ENCODE measurements around the gene DCAF7.

The DCAF7 gene

DNA sequence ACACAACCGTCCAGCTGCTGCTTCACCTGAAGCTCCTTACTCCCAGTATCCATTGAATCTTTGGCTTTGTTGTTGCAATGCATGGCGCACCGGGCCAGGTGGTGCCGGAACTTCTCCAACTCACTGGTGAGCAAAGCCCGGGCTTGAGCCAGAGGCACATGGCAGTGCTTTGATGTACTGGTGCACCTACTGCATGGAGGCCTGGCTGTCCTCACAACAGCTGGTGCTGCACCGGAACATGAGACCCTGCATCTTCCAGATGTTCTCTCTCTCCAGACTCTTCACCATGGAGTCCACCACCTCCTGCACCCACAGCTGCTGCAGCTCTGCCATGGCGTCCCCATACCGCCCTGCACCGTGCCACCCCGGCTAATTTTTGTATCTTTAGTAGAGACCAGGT is 60.6 kb downstream of the DCAF7 start:
- TF ChIP-seq EZH2 (optimal IDR thresholded peaks at IDR 0.05; ENCODE audit: low read depth, low read length) = no peak
- TF ChIP-seq EZH2phosphoT487 (IDR thresholded peaks at IDR 0.05; ENCODE audit: low read length) = no peak
- TF ChIP-seq, protein P1, sequence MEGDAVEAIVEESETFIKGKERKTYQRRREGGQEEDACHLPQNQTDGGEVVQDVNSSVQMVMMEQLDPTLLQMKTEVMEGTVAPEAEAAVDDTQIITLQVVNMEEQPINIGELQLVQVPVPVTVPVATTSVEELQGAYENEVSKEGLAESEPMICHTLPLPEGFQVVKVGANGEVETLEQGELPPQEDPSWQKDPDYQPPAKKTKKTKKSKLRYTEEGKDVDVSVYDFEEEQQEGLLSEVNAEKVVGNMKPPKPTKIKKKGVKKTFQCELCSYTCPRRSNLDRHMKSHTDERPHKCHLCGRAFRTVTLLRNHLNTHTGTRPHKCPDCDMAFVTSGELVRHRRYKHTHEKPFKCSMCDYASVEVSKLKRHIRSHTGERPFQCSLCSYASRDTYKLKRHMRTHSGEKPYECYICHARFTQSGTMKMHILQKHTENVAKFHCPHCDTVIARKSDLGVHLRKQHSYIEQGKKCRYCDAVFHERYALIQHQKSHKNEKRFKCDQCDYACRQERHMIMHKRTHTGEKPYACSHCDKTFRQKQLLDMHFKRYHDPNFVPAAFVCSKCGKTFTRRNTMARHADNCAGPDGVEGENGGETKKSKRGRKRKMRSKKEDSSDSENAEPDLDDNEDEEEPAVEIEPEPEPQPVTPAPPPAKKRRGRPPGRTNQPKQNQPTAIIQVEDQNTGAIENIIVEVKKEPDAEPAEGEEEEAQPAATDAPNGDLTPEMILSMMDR (IDR thresholded peaks at IDR 0.05; ENCODE audit: low read length) = no peak
- no peaks in the 10 kb centered on the region for H4K20me1 ChIP-seq (ENCODE audit: insufficient read depth, low read length)
- no peaks in the 10 kb centered on the region for H3K4me1 ChIP-seq (ENCODE audit: low read length)
- no peak overlapping the region for H3K4me2 ChIP-seq (ENCODE audit: low read depth, low read length)
- H3K9me2 ChIP-seq (replicated peaks; ENCODE audit: insufficient read depth, low read length) = no peaks in the 10 kb centered on the region
- no peak overlapping the region for H3K9ac ChIP-seq (ENCODE audit: low read length)
- no peaks in the 10 kb centered on the region for H3K27me3 ChIP-seq (replicated peaks; ENCODE audit: insufficient read depth, low read length)
- H3K4me3 ChIP-seq (ENCODE audit: low read length) = no peak overlapping the region
- H3K79me2 ChIP-seq (ENCODE audit: low read length) = no peaks in the 10 kb centered on the region
- no peak overlapping the region for H2AFZ ChIP-seq (ENCODE audit: low read length)
- H3K27ac ChIP-seq (ENCODE audit: low read length) = no peak overlapping the region
- H3F3A ChIP-seq (ENCODE audit: insufficient read depth, low read length) = peaks cover 6% of the 10 kb centered on the region; the same call in 1 of the 2 replicates
- no peak for DNase-seq
- H3K9me3 ChIP-seq (replicated peaks; ENCODE audit: insufficient read depth, low read length) = no peaks in the 10 kb centered on the region
- H3K36me3 ChIP-seq (replicated peaks; ENCODE audit: insufficient read depth, low read length) = no peaks in the 10 kb centered on the region; the same call in 1 of the 2 replicates

DNA sequence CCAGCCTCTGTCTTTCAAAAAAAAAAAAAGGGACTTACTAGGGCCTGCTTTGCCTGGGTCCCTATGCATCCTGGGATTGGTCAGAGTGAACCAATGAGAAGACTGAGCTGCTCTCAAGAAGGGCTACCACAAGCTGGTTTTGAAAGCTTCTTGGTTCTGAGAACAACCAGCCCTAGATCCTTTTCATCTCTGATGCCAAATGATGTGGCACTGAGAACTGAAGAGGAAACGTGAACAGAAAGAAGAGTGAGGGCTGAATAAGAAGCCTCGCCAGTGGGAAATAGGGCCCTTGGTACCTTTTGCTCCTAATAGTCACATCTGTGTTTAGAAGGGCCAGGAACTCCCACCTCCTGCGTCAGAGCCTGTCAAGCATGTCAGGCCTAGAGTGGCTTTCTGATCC is 61.1 kb downstream of the DCAF7 start:
- Histone ChIP-seq H3K9ac (ENCODE audit: low read length) (no peak overlapping the region), H3K36me3 (replicated peaks; ENCODE audit: insufficient read depth, low read length) (no peaks in the 10 kb centered on the region; the same call in 1 of the 2 replicates), H4K20me1 (ENCODE audit: insufficient read depth, low read length) (no peaks in the 10 kb centered on the region), H2AFZ (ENCODE audit: low read length) (no peak overlapping the region), H3K4me2 (ENCODE audit: low read depth, low read length) (no peak overlapping the region), H3K27ac (ENCODE audit: low read length) (no peak overlapping the region), H3K9me2 (replicated peaks; ENCODE audit: insufficient read depth, low read length) (no peaks in the 10 kb centered on the region), H3K9me3 (replicated peaks; ENCODE audit: insufficient read depth, low read length) (no peaks in the 10 kb centered on the region), H3K4me1 (ENCODE audit: low read length) (no peaks in the 10 kb centered on the region), H3F3A (ENCODE audit: insufficient read depth, low read length) (peaks cover 6% of the 10 kb centered on the region; the same call in 1 of the 2 replicates), H3K79me2 (ENCODE audit: low read length) (no peaks in the 10 kb centered on the region), H3K4me3 (ENCODE audit: low read length) (no peak overlapping the region), H3K27me3 (replicated peaks; ENCODE audit: insufficient read depth, low read length) (no peaks in the 10 kb centered on the region)
- no peak for DNase-seq
- TF ChIP-seq EZH2phosphoT487 (IDR thresholded peaks at IDR 0.05; ENCODE audit: low read length) (no peak), EZH2 (optimal IDR thresholded peaks at IDR 0.05; ENCODE audit: low read depth, low read length) (no peak)
- TF ChIP-seq, protein P1 (IDR thresholded peaks at IDR 0.05; ENCODE audit: low read length) = no peak

DNA sequence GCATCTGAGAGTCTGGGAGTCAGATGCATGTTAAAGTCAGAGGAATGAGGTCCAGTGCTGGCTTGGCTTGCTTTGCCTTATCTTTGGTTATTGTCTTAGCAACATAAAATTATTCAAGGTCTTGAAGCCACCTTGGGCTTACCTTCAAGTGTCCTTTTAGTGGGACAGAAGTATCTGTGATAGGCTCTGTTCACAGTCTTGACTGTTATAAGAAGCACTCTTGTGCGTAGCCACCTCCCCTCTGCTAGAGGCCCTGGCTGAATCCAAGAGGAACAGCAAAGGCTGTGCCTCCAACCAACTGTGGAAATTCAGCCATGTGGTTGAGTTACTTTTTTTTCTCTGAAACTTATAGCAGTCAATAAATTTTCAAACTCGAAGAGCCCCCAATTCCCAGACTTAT is 63.4 kb downstream of the DCAF7 start:
- H3K4me1 ChIP-seq (ENCODE audit: low read length) = no peaks in the 10 kb centered on the region
- TF ChIP-seq, protein P1 (IDR thresholded peaks at IDR 0.05; ENCODE audit: low read length) = no peak
- no peak for TF ChIP-seq EZH2 (optimal IDR thresholded peaks at IDR 0.05; ENCODE audit: low read depth, low read length)
- no peak for TF ChIP-seq EZH2phosphoT487 (IDR thresholded peaks at IDR 0.05; ENCODE audit: low read length)
- no peak overlapping the region for H3K27ac ChIP-seq (ENCODE audit: low read length)
- no peaks in the 10 kb centered on the region for H3K79me2 ChIP-seq (ENCODE audit: low read length)
- no peak for DNase-seq
- no peaks in the 10 kb centered on the region for H4K20me1 ChIP-seq (ENCODE audit: insufficient read depth, low read length)
- no peak overlapping the region for H3K9ac ChIP-seq (ENCODE audit: low read length)
- H3K4me2 ChIP-seq (ENCODE audit: low read depth, low read length) = no peak overlapping the region
- H3F3A ChIP-seq (ENCODE audit: insufficient read depth, low read length) = peaks cover 6% of the 10 kb centered on the region; the same call in 1 of the 2 replicates
- no peaks in the 10 kb centered on the region for H3K9me3 ChIP-seq (replicated peaks; ENCODE audit: insufficient read depth, low read length)
- H3K4me3 ChIP-seq (ENCODE audit: low read length) = no peak overlapping the region
- H2AFZ ChIP-seq (ENCODE audit: low read length) = no peak overlapping the region
- H3K36me3 ChIP-seq (replicated peaks; ENCODE audit: insufficient read depth, low read length) = no peaks in the 10 kb centered on the region; the same call in 1 of the 2 replicates
- H3K9me2 ChIP-seq (replicated peaks; ENCODE audit: insufficient read depth, low read length) = no peaks in the 10 kb centered on the region
- no peaks in the 10 kb centered on the region for H3K27me3 ChIP-seq (replicated peaks; ENCODE audit: insufficient read depth, low read length)

All from MM.1S (cell line).